Astrocyte (in vitro differentiated cells and primary cell): ENCODE measurements around the gene IQSEC3. TPM values are rescaled to one million over a fixed set of nuclear protein-coding genes. Genes with fewer than 3 reads are reported as not detected.

ENCODE experiments used
- DNase-seq: peaks from one replicate; pipeline ENCODE4 v3.0.0-alpha.2; 2010; ENCODE audit warnings: low read depth
- FAIRE-seq: peaks from 2 replicates; lab custom pipeline; 2011; peaks lifted over from hg19 to GRCh38; lab: Jason Lieb, UNC
- H2AFZ ChIP-seq: 2 replicates; pipeline ENCODE4 v1.6.0; 2012; ENCODE audit warnings: low read depth, low read length, inconsistent platforms
- H3K27ac ChIP-seq: 2 replicates; pipeline ENCODE4 v1.5.1; 2011; ENCODE audit warnings: low read depth, low read length, inconsistent platforms
- H3K27me3 ChIP-seq: 2 replicates; pipeline ENCODE4 v1.6.0; 2011; ENCODE audit warnings: low read length, inconsistent platforms; ENCODE audit not compliant: insufficient read depth
- H3K36me3 ChIP-seq: 2 replicates; pipeline ENCODE4 v1.5.1; 2011; ENCODE audit warnings: low read length, inconsistent platforms; ENCODE audit not compliant: insufficient read depth
- H3K4me1 ChIP-seq: 2 replicates; pipeline ENCODE4 v1.5.1; 2011; ENCODE audit warnings: low read length, inconsistent platforms; ENCODE audit not compliant: insufficient read depth
- H3K4me2 ChIP-seq: 2 replicates; pipeline ENCODE4 v1.6.0; 2012; ENCODE audit warnings: low read length, inconsistent platforms
- H3K4me3 ChIP-seq: 2 replicates; pipeline ENCODE4 v1.5.1; 2011; ENCODE audit warnings: low read depth, mild to moderate bottlenecking, low read length, inconsistent platforms; ENCODE audit not compliant: insufficient read depth
- H3K79me2 ChIP-seq: 2 replicates; pipeline ENCODE4 v1.6.0; 2012; ENCODE audit warnings: mild to moderate bottlenecking, low read length, inconsistent platforms; ENCODE audit not compliant: insufficient read depth
- H3K9ac ChIP-seq: 2 replicates; pipeline ENCODE4 v1.6.0; 2012; ENCODE audit warnings: mild to moderate bottlenecking, low read length, inconsistent platforms
- H3K9me3 ChIP-seq: 2 replicates; pipeline ENCODE4 v1.5.1; 2012; ENCODE audit warnings: low read depth, mild to moderate bottlenecking, low read length, inconsistent platforms; ENCODE audit not compliant: insufficient read depth
- H4K20me1 ChIP-seq: 2 replicates; pipeline ENCODE4 v1.6.0; 2012; ENCODE audit warnings: low read length, inconsistent platforms; ENCODE audit not compliant: insufficient read depth
- H3K27ac Mint-ChIP-seq: one replicate; pipeline ENCODE4 v1.8.0; 2021; ENCODE audit warnings: mild to moderate bottlenecking, mixed read lengths; ENCODE audit not compliant: unreplicated experiment
- H3K27me3 Mint-ChIP-seq: one replicate; pipeline ENCODE4 v1.8.0; 2021; ENCODE audit warnings: low read depth, mixed read lengths; ENCODE audit not compliant: unreplicated experiment
- H3K36me3 Mint-ChIP-seq: one replicate; pipeline ENCODE4 v1.8.0; 2021; ENCODE audit warnings: low read depth, mixed read lengths; ENCODE audit not compliant: unreplicated experiment
- H3K4me1 Mint-ChIP-seq: one replicate; pipeline ENCODE4 v1.8.0; 2021; ENCODE audit warnings: low read depth, mixed read lengths; ENCODE audit not compliant: unreplicated experiment
- H3K4me3 Mint-ChIP-seq: one replicate; pipeline ENCODE4 v1.8.0; 2021; ENCODE audit warnings: mild to moderate bottlenecking, moderate library complexity, mixed read lengths; ENCODE audit not compliant: unreplicated experiment
- H3K9me3 Mint-ChIP-seq: one replicate; pipeline ENCODE4 v1.8.0; 2021; ENCODE audit warnings: mild to moderate bottlenecking, mixed read lengths; ENCODE audit not compliant: unreplicated experiment
- EZH2 ChIP-seq: IDR thresholded peaks from 2 replicates; pipeline ENCODE4 v1.6.1; 2012; ENCODE audit warnings: mild to moderate bottlenecking, low read length, inconsistent platforms; ENCODE audit not compliant: insufficient read depth
- total RNA-seq: library from RNA; stranded (reverse); gene quantifications from 2 replicates; pipeline ENCODE4 v1.2.1, GENCODE V29; 2021
- TF ChIP-seq, protein P1 (sequence below): IDR thresholded peaks from 2 replicates; pipeline ENCODE4 v1.5.1; 2011; ENCODE audit warnings: low read depth, mild to moderate bottlenecking, inconsistent platforms, low read length, moderate library complexity; ENCODE audit not compliant: insufficient read depth

The IQSEC3 gene
- total RNA-seq, 1 donor from 2014 or later, result 0.34 TPM

DNA sequence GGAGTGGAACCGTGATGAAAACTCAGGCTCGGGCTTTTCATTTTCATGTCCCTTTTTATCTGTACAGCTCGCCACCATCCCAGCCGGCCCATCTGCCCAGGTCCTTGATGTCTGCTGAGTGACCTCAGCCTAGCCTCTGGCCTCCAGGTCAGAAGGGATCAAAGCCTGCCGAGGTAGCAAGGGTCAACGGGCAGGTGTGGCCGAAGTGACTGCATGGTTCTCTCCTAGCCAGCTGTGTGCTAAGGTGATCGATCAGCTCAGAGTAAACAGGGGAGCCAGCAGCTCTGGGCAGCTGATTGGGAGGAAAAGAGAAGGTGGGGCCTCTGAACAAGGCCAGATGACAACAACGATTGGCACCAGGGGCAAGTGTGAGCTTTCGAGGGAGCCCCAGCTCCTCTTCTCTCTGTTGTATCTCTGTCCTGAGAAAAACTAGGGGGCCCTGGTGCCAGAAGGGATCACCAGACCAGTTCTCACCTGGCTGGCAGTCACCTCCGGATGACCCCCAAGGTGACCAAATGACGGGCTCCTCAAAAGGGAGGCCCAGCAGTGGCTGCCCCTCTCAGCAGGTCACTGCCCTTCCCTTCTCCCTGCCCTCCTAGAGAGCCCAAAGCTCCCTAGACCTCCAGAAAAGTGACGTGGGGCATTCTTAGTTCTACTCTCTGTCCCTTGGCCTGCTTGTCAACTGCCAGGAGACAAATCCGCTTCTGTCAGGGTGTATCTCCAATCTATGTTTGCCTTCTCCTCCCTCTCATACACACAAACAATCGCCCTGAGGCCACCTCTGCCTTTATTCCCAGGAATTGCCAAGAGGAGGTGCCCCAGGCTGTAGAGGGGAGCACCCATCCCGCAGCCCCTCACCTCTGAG lies 143.9 kb downstream of the IQSEC3 start:
- Mint-ChIP-seq H3K4me1 (peaks cover 12% of the 10 kb centered on the region), H3K4me3 (no peak overlapping the region)

DNA sequence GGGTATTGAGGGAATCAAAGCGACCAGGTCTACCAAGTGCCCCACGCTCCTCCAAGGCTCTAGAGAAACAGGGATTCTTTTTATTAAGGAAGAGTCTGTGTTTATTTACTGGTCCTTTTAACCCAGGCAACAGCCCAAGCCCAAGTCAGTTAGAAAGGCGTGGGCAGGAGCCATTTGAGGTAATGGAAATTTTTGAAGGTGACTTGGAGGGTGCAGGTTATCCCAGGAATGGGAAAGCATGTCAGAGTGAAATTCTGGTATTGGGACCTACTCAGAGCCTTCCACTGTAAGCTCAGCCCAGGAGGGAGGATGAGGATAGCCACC lies 144.5 kb downstream of the IQSEC3 start:
- no peak overlapping the region for H3K4me3 Mint-ChIP-seq
- Histone ChIP-seq H3K4me2 (no peak overlapping the region), H2AFZ (no peak overlapping the region), H3K36me3 (no peaks in the 10 kb centered on the region), H3K27ac (no peak overlapping the region), H3K4me3 (no peak overlapping the region), H3K27me3 (peaks cover 28% of the 10 kb centered on the region), H3K9ac (no peak overlapping the region), H3K79me2 (no peaks in the 10 kb centered on the region), H4K20me1 (no peaks in the 10 kb centered on the region), H3K4me1 (no peaks in the 10 kb centered on the region), H3K9me3 (peaks cover 3% of the 10 kb centered on the region)
- H3K27me3 Mint-ChIP-seq, result peaks cover 37% of the 10 kb centered on the region
- FAIRE-seq (no peak), DNase-seq (no peak)
- no peak overlapping the region for H3K27ac Mint-ChIP-seq
- peaks cover 10% of the 10 kb centered on the region for H3K36me3 Mint-ChIP-seq
- TF ChIP-seq EZH2, result no peak
- TF ChIP-seq, protein P1, sequence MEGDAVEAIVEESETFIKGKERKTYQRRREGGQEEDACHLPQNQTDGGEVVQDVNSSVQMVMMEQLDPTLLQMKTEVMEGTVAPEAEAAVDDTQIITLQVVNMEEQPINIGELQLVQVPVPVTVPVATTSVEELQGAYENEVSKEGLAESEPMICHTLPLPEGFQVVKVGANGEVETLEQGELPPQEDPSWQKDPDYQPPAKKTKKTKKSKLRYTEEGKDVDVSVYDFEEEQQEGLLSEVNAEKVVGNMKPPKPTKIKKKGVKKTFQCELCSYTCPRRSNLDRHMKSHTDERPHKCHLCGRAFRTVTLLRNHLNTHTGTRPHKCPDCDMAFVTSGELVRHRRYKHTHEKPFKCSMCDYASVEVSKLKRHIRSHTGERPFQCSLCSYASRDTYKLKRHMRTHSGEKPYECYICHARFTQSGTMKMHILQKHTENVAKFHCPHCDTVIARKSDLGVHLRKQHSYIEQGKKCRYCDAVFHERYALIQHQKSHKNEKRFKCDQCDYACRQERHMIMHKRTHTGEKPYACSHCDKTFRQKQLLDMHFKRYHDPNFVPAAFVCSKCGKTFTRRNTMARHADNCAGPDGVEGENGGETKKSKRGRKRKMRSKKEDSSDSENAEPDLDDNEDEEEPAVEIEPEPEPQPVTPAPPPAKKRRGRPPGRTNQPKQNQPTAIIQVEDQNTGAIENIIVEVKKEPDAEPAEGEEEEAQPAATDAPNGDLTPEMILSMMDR, result no peak
- H3K9me3 Mint-ChIP-seq, result no peaks in the 10 kb centered on the region
- peaks cover 12% of the 10 kb centered on the region for H3K4me1 Mint-ChIP-seq

More for the DNA sequence above, 143.9 kb downstream of the IQSEC3 start:
- Mint-ChIP-seq H3K9me3 (no peaks in the 10 kb centered on the region), H3K27me3 (peaks cover 42% of the 10 kb centered on the region), H3K27ac (no peak overlapping the region), H3K36me3 (peaks cover 10% of the 10 kb centered on the region)
- peaks cover 26% of the 10 kb centered on the region for H3K27me3 ChIP-seq
- no peak overlapping the region for H3K4me3 ChIP-seq
- FAIRE-seq (no peak), DNase-seq (no peak)
- H2AFZ ChIP-seq, result no peak overlapping the region
- H3K36me3 ChIP-seq, result no peaks in the 10 kb centered on the region
- peaks cover 3% of the 10 kb centered on the region for H3K9me3 ChIP-seq
- no peaks in the 10 kb centered on the region for H3K4me1 ChIP-seq
- H3K79me2 ChIP-seq, result no peaks in the 10 kb centered on the region
- TF ChIP-seq EZH2, result no peak
- TF ChIP-seq, protein P1, result no peak
- H3K27ac ChIP-seq, result no peak overlapping the region
- H3K9ac ChIP-seq, result no peak overlapping the region
- H4K20me1 ChIP-seq, result no peaks in the 10 kb centered on the region
- H3K4me2 ChIP-seq, result no peak overlapping the region
